Chondrocyte (in vitro differentiated cells): ENCODE data around the gene BPIFB2. TPM values are rescaled to one million over a fixed set of nuclear protein-coding genes. Genes with fewer than 3 reads are reported as not detected.
"Not testable (repeated sequence)": the region's sequence is repeated elsewhere in the genome, so short reads cannot be mapped to it uniquely, and the experiment has no call there.

Source experiments
- DNase-seq: peaks from one replicate; pipeline ENCODE4 v3.0.0; 2021; ENCODE audit warnings: mixed read lengths, low spot score
- H3K27ac Mint-ChIP-seq: one replicate; pipeline ENCODE4 v1.8.0; 2021; ENCODE audit warnings: mild to moderate bottlenecking, moderate library complexity, mixed read lengths; ENCODE audit not compliant: unreplicated experiment
- H3K27me3 Mint-ChIP-seq: 2 replicates; pipeline ENCODE4 v1.8.0; 2021; ENCODE audit warnings: low read depth, mixed read lengths
- H3K36me3 Mint-ChIP-seq: 2 replicates; pipeline ENCODE4 v1.8.0; 2021; ENCODE audit warnings: low read depth, mixed read lengths
- H3K4me1 Mint-ChIP-seq: 2 replicates; pipeline ENCODE4 v1.8.0; 2021; ENCODE audit warnings: low read depth, mild to moderate bottlenecking, mixed read lengths
- H3K4me3 Mint-ChIP-seq: one replicate; pipeline ENCODE4 v1.8.0; 2021; ENCODE audit warnings: mild to moderate bottlenecking, moderate library complexity, mixed read lengths; ENCODE audit not compliant: unreplicated experiment
- H3K9me3 Mint-ChIP-seq: 2 replicates; pipeline ENCODE4 v1.8.0; 2021; ENCODE audit warnings: low read depth, mixed read lengths
- total RNA-seq: library from RNA; stranded (reverse); gene quantifications from 3 replicates; pipeline ENCODE4 v1.2.1, GENCODE V29; 2021
- TF ChIP-seq, protein P1 (sequence below): fragments of 200-600 bp; sonication (generic); IDR thresholded peaks from 2 replicates; pipeline ENCODE4 v1.5.0; 2021; ENCODE audit warnings: antibody characterized with exemption, mild to moderate bottlenecking, moderate library complexity

The BPIFB2 gene
- total RNA-seq, 1 donor from 2014 or later: not detected

DNA sequence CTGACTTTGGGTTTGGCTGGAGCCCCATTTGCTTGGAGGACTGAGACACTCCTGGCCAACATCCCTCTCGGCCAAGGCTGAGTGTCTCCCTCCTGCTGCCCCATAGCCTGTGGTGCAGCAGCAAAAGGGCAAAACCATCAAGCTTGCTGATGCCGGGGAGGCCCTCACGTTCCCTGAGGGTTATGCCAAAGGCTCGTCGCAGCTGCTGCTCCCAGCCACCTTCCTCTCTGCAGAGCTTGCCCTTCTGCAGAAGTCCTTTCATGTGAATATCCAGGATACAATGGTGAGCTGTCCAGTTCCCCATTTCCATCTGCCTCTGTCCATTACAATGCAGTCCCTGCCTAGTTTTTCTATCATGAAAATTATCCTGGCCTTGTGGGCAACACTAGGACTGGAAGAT lies 30.0 kb downstream of the BPIFB2 start:
- Mint-ChIP-seq H3K4me3 (no peak overlapping the region), H3K9me3 (peaks cover 4% of the 10 kb centered on the region), H3K27me3 (peaks cover 41% of the 10 kb centered on the region), H3K4me1 (no peaks in the 10 kb centered on the region), H3K36me3 (no peaks in the 10 kb centered on the region), H3K27ac (no peak overlapping the region)
- TF ChIP-seq, protein P1, sequence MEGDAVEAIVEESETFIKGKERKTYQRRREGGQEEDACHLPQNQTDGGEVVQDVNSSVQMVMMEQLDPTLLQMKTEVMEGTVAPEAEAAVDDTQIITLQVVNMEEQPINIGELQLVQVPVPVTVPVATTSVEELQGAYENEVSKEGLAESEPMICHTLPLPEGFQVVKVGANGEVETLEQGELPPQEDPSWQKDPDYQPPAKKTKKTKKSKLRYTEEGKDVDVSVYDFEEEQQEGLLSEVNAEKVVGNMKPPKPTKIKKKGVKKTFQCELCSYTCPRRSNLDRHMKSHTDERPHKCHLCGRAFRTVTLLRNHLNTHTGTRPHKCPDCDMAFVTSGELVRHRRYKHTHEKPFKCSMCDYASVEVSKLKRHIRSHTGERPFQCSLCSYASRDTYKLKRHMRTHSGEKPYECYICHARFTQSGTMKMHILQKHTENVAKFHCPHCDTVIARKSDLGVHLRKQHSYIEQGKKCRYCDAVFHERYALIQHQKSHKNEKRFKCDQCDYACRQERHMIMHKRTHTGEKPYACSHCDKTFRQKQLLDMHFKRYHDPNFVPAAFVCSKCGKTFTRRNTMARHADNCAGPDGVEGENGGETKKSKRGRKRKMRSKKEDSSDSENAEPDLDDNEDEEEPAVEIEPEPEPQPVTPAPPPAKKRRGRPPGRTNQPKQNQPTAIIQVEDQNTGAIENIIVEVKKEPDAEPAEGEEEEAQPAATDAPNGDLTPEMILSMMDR: no peak
- DNase-seq: no peak

DNA sequence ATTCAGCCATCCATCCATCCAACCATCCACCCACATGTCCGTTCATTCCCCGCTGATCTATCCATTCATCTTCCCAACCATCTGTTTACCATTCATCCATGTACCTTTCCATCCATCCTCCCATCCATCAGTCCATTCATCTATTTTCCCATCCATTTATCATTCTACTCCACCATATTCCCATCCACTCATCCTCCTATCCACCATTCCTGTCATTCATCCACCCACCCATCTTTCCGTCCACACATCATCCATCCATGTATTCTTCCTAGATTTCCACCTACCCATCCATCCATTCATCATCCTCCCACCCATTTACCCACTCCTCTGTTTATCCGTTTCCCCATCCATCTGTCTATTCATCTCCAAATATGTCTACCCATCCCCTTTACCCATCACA lies 30.7 kb downstream of the BPIFB2 start:
- Mint-ChIP-seq H3K27me3 (peaks cover 33% of the 10 kb centered on the region), H3K4me1 (no peaks in the 10 kb centered on the region), H3K36me3 (no peaks in the 10 kb centered on the region), H3K27ac (no peak overlapping the region), H3K4me3 (no peak overlapping the region), H3K9me3 (peaks cover 2% of the 10 kb centered on the region)
- DNase-seq: no peak
- TF ChIP-seq, protein P1: no peak

DNA sequence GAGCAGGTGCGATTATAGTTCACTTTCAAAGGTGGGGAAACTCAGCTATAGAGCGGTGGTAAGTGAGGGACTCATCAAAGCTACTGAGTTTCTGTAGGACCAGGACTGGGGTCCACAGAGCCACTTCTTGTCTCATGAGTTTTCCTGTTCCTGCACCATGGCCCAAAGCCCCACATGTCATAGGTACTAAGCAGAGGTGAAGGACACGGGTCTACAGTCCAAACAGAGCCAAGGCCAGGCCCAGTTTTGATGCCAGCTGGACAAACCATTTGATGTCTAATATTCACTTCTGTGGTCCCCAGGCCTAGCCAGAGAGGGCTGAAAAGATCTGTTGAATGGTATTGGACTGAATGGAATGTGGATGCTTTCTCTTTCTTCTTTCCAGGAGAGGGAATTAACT lies 34.9 kb downstream of the BPIFB2 start:
- H3K36me3 Mint-ChIP-seq: peaks cover 6% of the 10 kb centered on the region
- peaks cover 30% of the 10 kb centered on the region for H3K27me3 Mint-ChIP-seq
- H3K4me1 Mint-ChIP-seq: no peaks in the 10 kb centered on the region
- H3K27ac Mint-ChIP-seq: no peak overlapping the region
- no peak for DNase-seq
- TF ChIP-seq, protein P1: no peak
- peaks cover 17% of the 10 kb centered on the region for H3K9me3 Mint-ChIP-seq
- H3K4me3 Mint-ChIP-seq: no peak overlapping the region

DNA sequence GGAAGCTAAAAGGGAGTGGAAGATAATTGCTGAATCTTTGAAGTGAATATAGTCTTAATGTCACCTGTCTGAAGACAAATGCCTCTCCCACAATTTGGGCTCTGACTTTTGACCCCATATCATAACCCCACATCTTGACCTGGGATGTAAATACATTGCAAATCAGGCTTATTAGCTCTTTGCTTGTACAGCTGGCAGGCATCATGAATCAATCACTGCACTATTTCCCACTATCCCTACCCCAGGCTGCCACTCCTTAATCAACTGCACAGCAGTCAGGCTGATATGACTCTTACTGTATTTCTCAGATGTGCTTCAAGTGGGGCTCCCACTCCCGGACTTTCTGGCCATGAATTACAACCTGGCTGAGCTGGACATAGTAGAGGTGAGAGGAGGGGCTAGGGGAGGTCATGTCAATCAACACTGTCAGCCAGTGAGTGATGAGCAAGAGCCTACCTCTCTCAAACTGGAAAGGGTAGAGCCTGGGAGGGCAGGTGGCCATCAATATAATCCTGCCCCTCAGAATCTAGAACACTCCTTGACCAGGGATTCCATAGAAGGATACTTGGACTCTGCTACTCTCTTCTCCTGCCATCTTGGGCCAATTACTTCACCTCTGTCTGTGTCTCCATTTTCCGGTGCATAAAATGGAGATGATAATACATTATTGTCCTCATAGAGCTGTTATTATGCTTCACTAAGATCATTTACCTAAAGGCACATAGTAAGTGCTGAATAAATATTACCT lies 35.7 kb downstream of the BPIFB2 start:
- peaks cover 17% of the 10 kb centered on the region for H3K9me3 Mint-ChIP-seq
- TF ChIP-seq, protein P1: no peak
- no peak for DNase-seq
- peaks cover 6% of the 10 kb centered on the region for H3K36me3 Mint-ChIP-seq
- no peak overlapping the region for H3K27ac Mint-ChIP-seq
- H3K4me3 Mint-ChIP-seq: no peak overlapping the region
- H3K4me1 Mint-ChIP-seq: no peaks in the 10 kb centered on the region
- H3K27me3 Mint-ChIP-seq: peaks cover 24% of the 10 kb centered on the region

DNA sequence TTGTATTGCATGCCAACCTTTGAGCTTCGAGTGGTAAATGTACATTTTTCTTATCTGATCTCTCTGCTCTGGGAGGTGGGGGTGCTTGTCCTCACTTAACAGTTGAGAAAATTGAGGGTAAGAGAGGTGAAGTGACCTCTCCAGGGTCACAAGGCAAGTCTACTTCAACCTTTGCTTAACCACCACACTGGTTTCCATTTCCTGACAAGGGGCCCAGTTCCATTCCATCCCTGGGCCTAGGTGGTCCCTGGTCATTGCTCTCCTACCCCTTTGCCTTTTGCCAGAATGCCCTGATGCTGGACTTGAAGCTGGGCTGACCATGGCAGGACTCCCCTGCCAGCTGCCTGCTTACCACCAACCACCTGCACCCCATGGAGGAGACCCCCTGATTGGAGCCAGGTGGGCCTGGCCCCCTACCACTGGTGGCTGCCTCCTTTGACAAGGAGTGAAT lies 36.3 kb downstream of the BPIFB2 start:
- Mint-ChIP-seq H3K27ac (no peak overlapping the region), H3K9me3 (peaks cover 17% of the 10 kb centered on the region), H3K4me1 (no peaks in the 10 kb centered on the region), H3K4me3 (no peak overlapping the region), H3K36me3 (peaks cover 6% of the 10 kb centered on the region), H3K27me3 (peaks cover 19% of the 10 kb centered on the region)
- TF ChIP-seq, protein P1: no peak
- DNase-seq: no peak

DNA sequence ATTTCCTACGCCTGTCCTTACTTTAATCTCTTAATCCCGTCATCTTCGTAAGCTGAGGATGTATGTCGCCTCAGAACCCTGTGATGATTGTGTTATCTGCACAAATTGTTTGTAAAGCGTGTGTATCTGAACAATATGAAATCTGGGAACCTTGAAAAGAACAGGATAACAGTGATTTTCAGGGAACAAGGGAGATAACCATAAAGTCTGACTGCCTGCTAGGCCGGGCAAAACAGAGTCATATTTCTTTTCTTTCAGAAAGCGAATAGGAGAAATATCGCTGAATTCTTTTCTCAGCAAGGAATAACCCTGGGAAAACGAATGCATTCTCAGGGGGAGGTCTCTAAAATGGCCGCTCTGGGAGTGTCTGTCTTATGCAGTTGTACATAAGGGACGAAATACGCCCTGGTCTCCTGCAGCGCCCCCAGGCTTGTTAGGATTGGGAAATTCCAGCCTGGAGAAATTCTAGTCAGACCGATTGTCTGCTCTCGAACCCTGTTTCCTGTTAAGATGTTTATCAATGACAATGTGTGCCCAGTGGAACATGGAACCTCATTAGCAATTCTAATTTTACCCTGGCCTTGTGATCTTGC lies 37.7 kb downstream of the BPIFB2 start:
- not testable (repeated sequence) for H3K27ac Mint-ChIP-seq, H3K4me1 Mint-ChIP-seq, DNase-seq, H3K4me3 Mint-ChIP-seq, H3K27me3 Mint-ChIP-seq, H3K36me3 Mint-ChIP-seq
- peaks cover 17% of the 10 kb centered on the region for H3K9me3 Mint-ChIP-seq
